K562 (cell line): ENCODE measurements around the gene JADE3. TPM values are rescaled to one million over a fixed set of nuclear protein-coding genes. Genes with fewer than 3 reads are reported as not detected.

Experiments used
- ATAC-seq: fragments of 200-7000 bp; cut with Tn5 transposase; 3 replicates; pipeline ENCODE4 v1.9.1; 2020; ENCODE audit warnings: moderate library complexity
- BruUV-seq: library from RNA; stranded (reverse); fragments of 400-500 nt; replicated peaks from 2 replicates; lab custom pipeline; 2021; lab: Mats Ljungman, UMichigan
- CTCF ChIA-PET: fragments of 300-600 bp; formaldehyde crosslinking; extraction: SDS; loops from one replicate; lab custom pipeline; 2021; ENCODE audit warnings: low intra/inter-chr PET ratio; lab: Yijun Ruan, JAX
- POLR2A ChIA-PET: fragments of 300-600, 350-650 bp; sonication (Branson Sonifier 250); formaldehyde crosslinking; extraction: SDS; loops from one replicate; lab custom pipeline; 2021; ENCODE audit warnings: antibody characterized with exemption, inconsistent platforms; lab: Yijun Ruan, JAX
- DNase-seq, 4 experiments: peaks; one replicate each; pipeline versions ENCODE4 v3.0.0 to v3.0.0-alpha.2; 2011 to 2018; ENCODE audit warnings: low spot score in 3 of 4, mixed read lengths in 3 of 4; ENCODE audit errors: extremely low read depth in 1 of 4
- FAIRE-seq: peaks from 2 replicates; lab custom pipeline; 2011; peaks lifted over from hg19 to GRCh38; lab: Jason Lieb, UNC
- H2AFZ ChIP-seq: 2 replicates; pipeline ENCODE4 v1.6.0; 2011; ENCODE audit warnings: low read depth, low read length, control low read depth, inconsistent platforms
- H3K27ac ChIP-seq: fragments of 200-600 bp; 3 replicates; pipeline ENCODE4 v1.8.0; 2011; ENCODE audit warnings: low read depth, mild to moderate bottlenecking, control low read depth, inconsistent platforms, low read length, moderate library complexity, mixed read lengths; ENCODE audit errors: extremely low read depth
- H3K27me3 ChIP-seq, 2 experiments: fragments of 300-600 bp in 1 of 2; 2 replicates in 1 of 2; 3 replicates in 1 of 2; pipeline versions ENCODE4 v1.6.0 to v1.8.0; 2011; ENCODE audit warnings: inconsistent platforms in 2 of 2, low read length in 2 of 2, mild to moderate bottlenecking in 1 of 2, mixed read lengths in 1 of 2, moderate library complexity in 1 of 2; ENCODE audit not compliant: control insufficient read depth in 2 of 2, insufficient read depth in 2 of 2
- H3K36me3 ChIP-seq: fragments of 300-600 bp; 3 replicates; pipeline ENCODE4 v1.8.0; 2011; ENCODE audit warnings: mild to moderate bottlenecking, low read length, inconsistent platforms; ENCODE audit not compliant: control insufficient read depth, insufficient read depth
- H3K4me1 ChIP-seq, 2 experiments: fragments of 200-600 bp in 1 of 2; replicated peaks in 1 of 2; 2 replicates in 1 of 2; 3 replicates in 1 of 2; pipeline versions ENCODE4 v1.5.1 to v1.8.0; 2011; ENCODE audit warnings: inconsistent platforms in 2 of 2, low read length in 2 of 2, mild to moderate bottlenecking in 1 of 2, mixed read lengths in 1 of 2, moderate library complexity in 1 of 2; ENCODE audit not compliant: control insufficient read depth in 2 of 2, insufficient read depth in 2 of 2
- H3K4me2 ChIP-seq: 2 replicates; pipeline ENCODE4 v1.6.1; 2011; ENCODE audit warnings: low read length, control low read depth, inconsistent platforms, mixed read lengths; ENCODE audit not compliant: insufficient read depth
- H3K4me3 ChIP-seq: fragments of 200-600 bp; sonication (generic), shearing (Covaris generic); 2 replicates; pipeline ENCODE4 v1.5.1; 2016; ENCODE audit warnings: control low read depth, inconsistent platforms
- H3K79me2 ChIP-seq: fragments of 200-600 bp; 3 replicates; pipeline ENCODE4 v1.8.0; 2011; ENCODE audit warnings: low read length, inconsistent platforms; ENCODE audit not compliant: control insufficient read depth, insufficient read depth
- H3K9ac ChIP-seq, 2 experiments: 2 replicates each; pipeline versions ENCODE4 v1.6.0 to v1.6.1; 2011; ENCODE audit warnings: low read depth in 2 of 2, low read length in 2 of 2, control low read depth in 1 of 2, inconsistent platforms in 1 of 2, mild to moderate bottlenecking in 1 of 2, mixed read lengths in 1 of 2; ENCODE audit not compliant: insufficient read depth in 1 of 2
- H3K9me1 ChIP-seq: one replicate; pipeline ENCODE4 v1.6.0; 2011; ENCODE audit warnings: inconsistent platforms, mild to moderate bottlenecking, low read length, moderate library complexity; ENCODE audit not compliant: control insufficient read depth, insufficient read depth
- H3K9me3 ChIP-seq: replicated peaks from 2 replicates; pipeline ENCODE4 v1.5.1; 2011; ENCODE audit warnings: low read depth, low read length, inconsistent platforms; ENCODE audit not compliant: control insufficient read depth, insufficient read depth
- H4K20me1 ChIP-seq: replicated peaks from 2 replicates; pipeline ENCODE4 v1.6.1; 2011; ENCODE audit warnings: low read length, inconsistent platforms, mixed read lengths; ENCODE audit not compliant: control insufficient read depth, insufficient read depth
- ARNT ChIP-seq, 2 experiments: fragments of 450-650 bp; IDR thresholded peaks; 2 replicates each; pipeline ENCODE4 v1.6.1; 2016; ENCODE audit warnings: mild to moderate bottlenecking in 1 of 2
- CREM ChIP-seq: IDR thresholded peaks from 2 replicates; pipeline ENCODE4 v1.6.1; 2014; ENCODE audit warnings: antibody characterized with exemption, low read depth
- FOXK1 ChIP-seq: sonication (generic); formaldehyde crosslinking; IDR thresholded peaks from 2 replicates; pipeline ENCODE4 v1.8.0; 2022; ENCODE audit warnings: missing genetic modification reagents, mild to moderate bottlenecking, borderline replicate concordance
- SRSF7 ChIP-seq: fragments of 200-400 bp; formaldehyde crosslinking; optimal IDR thresholded peaks from 2 replicates; pipeline ENCODE3; 2017; ENCODE audit warnings: mild to moderate bottlenecking, low read depth, low read length
- whole genome bisulfite sequencing: fragments of 100-300 bp; shearing (Covaris generic); methylation state at CpG from one replicate; pipeline ENCODE4 v1.1.6; 2016; ENCODE audit warnings: low coverage, mixed read lengths; ENCODE audit not compliant: insufficient coverage; ENCODE audit errors: missing lambda C conversion rate; 5-methylcytosine and 5-hydroxymethylcytosine counted together
- in situ Hi-C: fragments of 300-500 bp; cut with MboI; formaldehyde crosslinking; loops from 4 replicates; pipeline ENCODE4 v1.15.0; 2018; ENCODE audit warnings: inconsistent platforms, mixed read lengths
- intact Hi-C: fragments of 100-400 bp; cut with micrococcal nuclease; formaldehyde crosslinking; loops from 2 replicates; pipeline ENCODE4 v1.14.2; 2022
- polyA plus RNA-seq, 8 experiments: library from polyadenylated mRNA; depleted of rRNA in 4 of 8; stranded (reverse) in 5 of 8; unstranded in 3 of 8; fragments of >200 nt; fragmentation: Nextera tagmentation in 2 of 8; fragmentation: Illumina TruSeq in 1 of 8; extraction: Ambion mirVana in 2 of 8; extraction: Trizol in 1 of 8; gene quantifications; 2 replicates each; pipeline versions ENCODE4 v1.2.1 to v1.2.3, GENCODE V29; 2011 to 2014; ENCODE audit warnings: inconsistent platforms in 1 of 8, missing spikeins in 1 of 8
- total RNA-seq, 7 experiments: library from RNA; depleted of rRNA in 6 of 7; stranded (reverse); fragments of >200 nt in 6 of 7; fragmentation: Illumina TruSeq in 2 of 7; extraction: Trizol in 2 of 7; gene quantifications; 2 replicates each; pipeline versions ENCODE4 v1.2.1 to v1.2.3, GENCODE V29; 2011 to 2021; ENCODE audit warnings: low replicate concordance in 1 of 7
- TF ChIP-seq, protein P1 (sequence below), 2 experiments: fragments of 450-650 bp; IDR thresholded peaks; 2 replicates each; pipeline ENCODE4 v1.6.1; 2016; ENCODE audit warnings: mild to moderate bottlenecking in 2 of 2, borderline replicate concordance in 1 of 2, low read depth in 1 of 2, moderate library complexity in 1 of 2
- TF ChIP-seq, protein P2 (sequence below): fragments of 250-450 bp; sonication (Bioruptor Pico); IDR thresholded peaks from 2 replicates; pipeline ENCODE4 v1.4.0; 2020; ENCODE audit warnings: mild to moderate bottlenecking, moderate library complexity
- TF ChIP-seq, protein P3 (sequence below), 2 experiments: fragments of 250-450 bp in 1 of 2; fragments of 450-650 bp in 1 of 2; sonication (Bioruptor Pico) in 1 of 2; IDR thresholded peaks; 2 replicates each; pipeline versions ENCODE4 v1.6.1 to v1.8.0; 2016 to 2021; ENCODE audit warnings: mild to moderate bottlenecking in 2 of 2, moderate library complexity in 2 of 2, missing compliant biosample characterization in 1 of 2, missing genetic modification characterization in 1 of 2

The JADE3 gene
- total and polyA plus RNA-seq, 9 of the 15 experiments (the other 6 are each of a cell fraction or from before 2014, with no cell fraction given), result 2.6 to 10.0 (median 7.0) TPM

DNA sequence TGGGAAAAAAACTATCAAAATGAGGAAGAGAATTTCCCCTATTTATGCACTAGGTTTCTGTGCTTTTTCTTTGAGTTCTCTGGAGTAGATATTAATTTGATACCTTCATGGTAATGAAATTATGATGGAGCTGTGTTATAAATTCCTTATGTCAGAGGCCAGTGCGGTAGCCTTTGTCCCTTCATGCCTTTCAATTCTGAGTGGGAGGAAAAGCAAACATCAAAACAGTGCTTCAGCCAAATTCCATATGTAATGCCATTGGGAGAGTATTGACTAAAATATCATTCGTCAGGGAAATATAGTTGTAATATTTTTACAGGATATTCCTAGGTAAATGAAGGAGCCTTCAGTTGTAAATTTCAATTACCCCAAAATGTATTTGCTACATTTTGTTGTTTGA lies 148.5 kb downstream of the JADE3 start:
- WGBS, result 28% methylated on average over 2 of the region's 2 CpGs
- Histone ChIP-seq H3K9ac (no peak overlapping the region), H3K4me2 (no peak overlapping the region), H3K9me3 (no peaks in the 10 kb centered on the region), H4K20me1 (no peaks in the 10 kb centered on the region), H3K27ac (no peak overlapping the region), H3K4me1 (peaks cover 0 to 3% of the 10 kb centered on the region in 2 experiments; a peak in 1 of 5 replicates), H2AFZ (no peak overlapping the region), H3K4me3 (no peak overlapping the region), H3K79me2 (no peaks in the 10 kb centered on the region), H3K27me3 (0 out of 5 replicates have a peak, but pooled peaks cover 0 to 4% of the 10 kb centered on the region in 2 experiments), H3K9me1 (no peaks in the 10 kb centered on the region), H3K36me3 (no peaks in the 10 kb centered on the region)
- DNase-seq (no peak), FAIRE-seq (no peak), ATAC-seq (no peak)
- BruUV-seq, result no TSS peak
- ChIA-PET POLR2A (no interaction called here), CTCF (no interaction called here)
- in situ Hi-C loops, result no loop called here
- intact Hi-C loops, result no loop called here
- TF ChIP-seq CREM (no peak), ARNT (IDR thresholded peaks at IDR 0.05) (no peak), FOXK1 (CRISPR knock-in tag) (no peak), SRSF7 (no peak)
- TF ChIP-seq, protein P1, sequence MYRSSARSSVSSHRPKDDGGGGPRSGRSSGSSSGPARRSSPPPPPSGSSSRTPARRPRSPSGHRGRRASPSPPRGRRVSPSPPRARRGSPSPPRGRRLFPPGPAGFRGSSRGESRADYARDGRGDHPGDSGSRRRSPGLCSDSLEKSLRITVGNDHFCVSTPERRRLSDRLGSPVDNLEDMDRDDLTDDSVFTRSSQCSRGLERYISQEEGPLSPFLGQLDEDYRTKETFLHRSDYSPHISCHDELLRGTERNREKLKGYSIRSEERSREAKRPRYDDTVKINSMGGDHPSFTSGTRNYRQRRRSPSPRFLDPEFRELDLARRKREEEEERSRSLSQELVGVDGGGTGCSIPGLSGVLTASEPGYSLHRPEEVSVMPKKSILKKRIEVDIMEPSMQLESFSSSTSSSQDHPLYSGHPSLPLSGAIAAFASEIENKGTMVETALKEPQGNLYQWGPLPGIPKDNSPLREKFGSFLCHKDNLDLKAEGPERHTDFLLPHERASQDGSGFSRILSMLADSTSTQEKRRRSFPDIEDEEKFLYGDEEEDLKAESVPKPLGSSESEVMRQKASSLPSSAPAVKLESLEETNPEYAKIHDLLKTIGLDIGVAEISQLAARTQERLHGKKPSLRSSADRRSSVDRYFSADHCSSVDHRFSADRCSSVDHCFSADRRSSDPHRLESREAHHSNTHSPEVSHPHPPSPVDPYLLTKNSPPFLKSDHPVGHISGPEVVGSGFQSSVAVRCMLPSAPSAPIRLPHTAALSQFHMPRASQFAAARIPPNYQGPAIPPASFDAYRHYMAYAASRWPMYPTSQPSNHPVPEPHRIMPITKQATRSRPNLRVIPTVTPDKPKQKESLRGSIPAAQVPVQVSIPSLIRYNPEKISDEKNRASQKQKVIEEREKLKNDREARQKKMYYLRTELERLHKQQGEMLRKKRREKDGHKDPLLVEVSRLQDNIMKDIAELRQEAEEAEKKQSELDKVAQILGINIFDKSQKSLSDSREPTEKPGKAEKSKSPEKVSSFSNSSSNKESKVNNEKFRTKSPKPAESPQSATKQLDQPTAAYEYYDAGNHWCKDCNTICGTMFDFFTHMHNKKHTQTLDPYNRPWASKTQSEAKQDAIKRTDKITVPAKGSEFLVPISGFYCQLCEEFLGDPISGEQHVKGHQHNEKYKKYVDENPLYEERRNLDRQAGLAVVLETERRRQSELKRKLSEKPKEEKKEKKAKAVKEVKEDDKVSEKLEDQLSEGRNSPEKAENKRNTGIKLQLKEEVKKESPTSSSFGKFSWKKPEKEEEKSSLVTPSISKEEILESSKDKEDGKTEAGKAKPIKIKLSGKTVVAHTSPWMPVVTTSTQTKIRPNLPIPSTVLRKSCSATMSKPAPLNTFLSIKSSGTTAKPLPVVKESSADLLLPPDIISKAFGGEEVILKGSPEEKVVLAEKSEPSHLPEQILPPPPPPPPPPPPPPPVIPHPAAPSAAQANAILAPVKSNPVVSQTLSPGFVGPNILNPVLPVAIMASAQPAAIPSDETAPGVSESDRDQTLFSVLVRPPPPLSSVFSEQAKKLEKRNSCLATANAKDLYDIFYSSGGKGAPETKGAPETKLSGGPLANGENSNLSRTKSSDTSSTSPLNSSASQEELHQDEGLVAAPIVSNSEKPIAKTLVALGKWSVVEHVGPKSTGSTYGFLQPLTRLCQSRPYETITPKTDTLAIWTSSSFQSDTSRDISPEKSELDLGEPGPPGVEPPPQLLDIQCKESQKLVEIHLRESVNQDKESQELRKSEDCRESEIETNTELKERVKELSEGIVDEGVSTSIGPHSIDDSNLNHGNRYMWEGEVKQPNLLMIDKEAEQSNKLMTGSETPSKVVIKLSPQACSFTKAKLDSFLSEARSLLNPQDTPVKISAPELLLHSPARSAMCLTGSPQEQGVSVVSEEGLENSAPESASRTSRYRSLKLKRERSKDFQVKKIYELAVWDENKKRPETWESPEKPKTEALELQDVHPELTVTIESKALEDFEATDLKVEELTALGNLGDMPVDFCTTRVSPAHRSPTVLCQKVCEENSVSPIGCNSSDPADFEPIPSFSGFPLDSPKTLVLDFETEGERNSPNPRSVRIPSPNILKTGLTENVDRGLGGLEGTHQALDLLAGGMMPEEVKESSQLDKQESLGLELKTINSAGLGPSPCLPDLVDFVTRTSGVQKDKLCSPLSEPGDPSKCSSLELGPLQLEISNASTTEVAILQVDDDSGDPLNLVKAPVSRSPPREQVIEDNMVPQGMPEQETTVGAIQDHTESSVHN (IDR thresholded peaks at IDR 0.05; ENCODE audit: borderline replicate concordance in 1 of 2, low read depth in 1 of 2), result no peak
- TF ChIP-seq, protein P2, sequence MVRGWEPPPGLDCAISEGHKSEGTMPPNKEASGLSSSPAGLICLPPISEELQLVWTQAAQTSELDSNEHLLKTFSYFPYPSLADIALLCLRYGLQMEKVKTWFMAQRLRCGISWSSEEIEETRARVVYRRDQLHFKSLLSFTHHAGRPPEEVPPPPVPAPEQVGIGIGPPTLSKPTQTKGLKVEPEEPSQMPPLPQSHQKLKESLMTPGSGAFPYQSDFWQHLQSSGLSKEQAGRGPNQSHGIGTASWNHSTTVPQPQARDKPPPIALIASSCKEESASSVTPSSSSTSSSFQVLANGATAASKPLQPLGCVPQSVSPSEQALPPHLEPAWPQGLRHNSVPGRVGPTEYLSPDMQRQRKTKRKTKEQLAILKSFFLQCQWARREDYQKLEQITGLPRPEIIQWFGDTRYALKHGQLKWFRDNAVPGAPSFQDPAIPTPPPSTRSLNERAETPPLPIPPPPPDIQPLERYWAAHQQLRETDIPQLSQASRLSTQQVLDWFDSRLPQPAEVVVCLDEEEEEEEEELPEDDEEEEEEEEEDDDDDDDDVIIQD (CRISPR knock-in tag), result no peak
- TF ChIP-seq, protein P3, sequence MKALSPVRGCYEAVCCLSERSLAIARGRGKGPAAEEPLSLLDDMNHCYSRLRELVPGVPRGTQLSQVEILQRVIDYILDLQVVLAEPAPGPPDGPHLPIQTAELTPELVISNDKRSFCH (CRISPR knock-in tag; IDR thresholded peaks at IDR 0.05), result no peak
- TF ChIP-seq, protein P3 (tag; IDR thresholded peaks at IDR 0.05), result no peak
